Loucy (cell line): Measurements from ENCODE around the gene VPS54.
"Not testable (repeated sequence)": the region's sequence is repeated elsewhere in the genome, so short reads cannot be mapped to it uniquely, and the experiment has no call there.

ENCODE experiments used
- H2AFZ ChIP-seq: fragments of 200-600 bp; sonication (generic); 2 replicates; pipeline ENCODE4 v1.6.0; 2016; ENCODE audit warnings: antibody characterized with exemption, mild to moderate bottlenecking, low read length, moderate library complexity
- H3F3A ChIP-seq: fragments of 200-600 bp; 2 replicates; pipeline ENCODE4 v1.6.0; 2016; ENCODE audit warnings: antibody characterized with exemption, low read depth, mild to moderate bottlenecking
- H3K27me3 ChIP-seq: fragments of 200-600 bp; sonication (generic); 2 replicates; pipeline ENCODE4 v1.6.1; 2014; ENCODE audit warnings: low read length, mild to moderate bottlenecking; ENCODE audit not compliant: insufficient read depth, poor library complexity, severe bottlenecking
- H3K36me3 ChIP-seq: fragments of 200-600 bp; sonication (generic); 2 replicates; pipeline ENCODE4 v1.6.1; 2016; ENCODE audit warnings: low read length; ENCODE audit not compliant: insufficient read depth
- H3K4me1 ChIP-seq: fragments of 200-600 bp; sonication (generic); 2 replicates; pipeline ENCODE4 v1.5.1; 2014; ENCODE audit warnings: low read length, mild to moderate bottlenecking; ENCODE audit not compliant: insufficient read depth, poor library complexity, severe bottlenecking
- H3K4me2 ChIP-seq: fragments of 200-600 bp; sonication (generic); 2 replicates; pipeline ENCODE4 v1.6.0; 2014; ENCODE audit warnings: antibody characterized with exemption, low read length, low read depth, mild to moderate bottlenecking; ENCODE audit not compliant: poor library complexity, severe bottlenecking
- H3K4me3 ChIP-seq: fragments of 200-600 bp; sonication (generic); 2 replicates; pipeline ENCODE4 v1.5.1; 2014; ENCODE audit warnings: low read length, mild to moderate bottlenecking, mixed read lengths; ENCODE audit not compliant: poor library complexity, severe bottlenecking
- H3K79me2 ChIP-seq: fragments of 200-600 bp; sonication (generic); 2 replicates; pipeline ENCODE4 v1.6.1; 2014; ENCODE audit warnings: low read length; ENCODE audit not compliant: insufficient read depth
- H3K9ac ChIP-seq: fragments of 200-600 bp; sonication (generic); 2 replicates; pipeline ENCODE4 v1.6.0; 2014; ENCODE audit warnings: mild to moderate bottlenecking, low read depth, low read length, moderate library complexity; ENCODE audit not compliant: poor library complexity, severe bottlenecking
- H3K9me2 ChIP-seq: fragments of 200-600 bp; sonication (generic); replicated peaks from 2 replicates; pipeline ENCODE4 v1.6.1; 2016; ENCODE audit warnings: low read depth, low read length, mixed read lengths
- H3K9me3 ChIP-seq: fragments of 200-600 bp; sonication (generic); 2 replicates; pipeline ENCODE4 v1.6.1; 2014; ENCODE audit warnings: mild to moderate bottlenecking, antibody characterized with exemption, low read length, low read depth; ENCODE audit not compliant: insufficient read depth
- H4K20me1 ChIP-seq: fragments of 200-600 bp; sonication (generic); 2 replicates; pipeline ENCODE4 v1.6.0; 2014; ENCODE audit warnings: antibody characterized with exemption, low read length, mild to moderate bottlenecking; ENCODE audit not compliant: insufficient read depth, poor library complexity, severe bottlenecking
- CTCF ChIP-seq: fragments of 200-600 bp; sonication (generic); conservative IDR thresholded peaks from 2 replicates; pipeline ENCODE4 v1.5.1; 2014; ENCODE audit warnings: mild to moderate bottlenecking, antibody characterized with exemption, low read length
- EZH2phosphoT487 ChIP-seq: fragments of 200-600 bp; IDR thresholded peaks from 2 replicates; pipeline ENCODE4 v1.6.1; 2018; ENCODE audit warnings: antibody characterized with exemption, mild to moderate bottlenecking, moderate library complexity, borderline replicate concordance

Gene VPS54

GRCh38 chr2:64000630-64001381 lies 18.4 kb downstream of the VPS54 start:
- Histone ChIP-seq H3K4me3 (no peak overlapping the region), H3K27me3 (no peaks in the 10 kb centered on the region), H3K9ac (no peak overlapping the region), H4K20me1 (no peaks in the 10 kb centered on the region), H2AFZ (no peak overlapping the region), H3K4me1 (peaks cover 4% of the 10 kb centered on the region), H3F3A (no peaks in the 10 kb centered on the region), H3K4me2 (no peak overlapping the region), H3K9me3 (peaks cover 16% of the 10 kb centered on the region; the same call in 1 of the 2 replicates), H3K9me2 (no peaks in the 10 kb centered on the region), H3K79me2 (peaks cover 14% of the 10 kb centered on the region; the same call in 1 of the 2 replicates), H3K36me3 (no peaks in the 10 kb centered on the region)
- no peak; the same call in 1 of the 2 replicates for TF ChIP-seq CTCF
- TF ChIP-seq EZH2phosphoT487 = no peak

GRCh38 chr2:63999049-63999448 lies 20.2 kb downstream of the VPS54 start:
- Histone ChIP-seq H3K4me2 (no peak overlapping the region), H3K27me3 (no peaks in the 10 kb centered on the region), H3K36me3 (no peaks in the 10 kb centered on the region), H4K20me1 (no peaks in the 10 kb centered on the region), H3K9ac (no peak overlapping the region), H3K9me3 (peaks cover 16% of the 10 kb centered on the region; the same call in 1 of the 2 replicates), H3K4me3 (no peak overlapping the region), H3K79me2 (peaks cover 10% of the 10 kb centered on the region; the same call in 1 of the 2 replicates), H3F3A (no peaks in the 10 kb centered on the region), H2AFZ (no peak overlapping the region), H3K9me2 (no peaks in the 10 kb centered on the region), H3K4me1 (peaks cover 4% of the 10 kb centered on the region)
- TF ChIP-seq EZH2phosphoT487 = no peak
- TF ChIP-seq CTCF = no peak

- peaks cover 16% of the 10 kb centered on the region; the same call in 1 of the 2 replicates for H3K9me3 ChIP-seq
- H3K27me3 ChIP-seq, H4K20me1 ChIP-seq, H2AFZ ChIP-seq, H3F3A ChIP-seq, H3K36me3 ChIP-seq, H3K4me3 ChIP-seq, H3K9me2 ChIP-seq, H3K9ac ChIP-seq, H3K4me1 ChIP-seq, H3K4me2 ChIP-seq, H3K79me2 ChIP-seq: not testable (repeated sequence)
Measured at GRCh38 chr2:63996582-63997198, 22.5 kb downstream of the VPS54 start.

GRCh38 chr2:63994329-63995070 lies 24.7 kb downstream of the VPS54 start:
- not testable (repeated sequence) for H3K27me3 ChIP-seq, H3K4me3 ChIP-seq, H4K20me1 ChIP-seq, H3K36me3 ChIP-seq, H3K79me2 ChIP-seq, H3K9ac ChIP-seq, H3F3A ChIP-seq, H2AFZ ChIP-seq, H3K4me1 ChIP-seq, H3K9me2 ChIP-seq, H3K4me2 ChIP-seq
- peaks cover 16% of the 10 kb centered on the region; the same call in 1 of the 2 replicates for H3K9me3 ChIP-seq
